Left cardiac atrium (tissue), 4 donors: ENCODE data around the gene GPR61. TPM values are rescaled to one million over a fixed set of nuclear protein-coding genes. Genes with fewer than 3 reads are reported as not detected.

Experiments
- ATAC-seq, 2 donors: fragments of 200-7000 bp; cut with Tn5 transposase; one replicate each; pipeline ENCODE4 v1.9.1; 2020; ENCODE audit warnings: mild to moderate bottlenecking in 2 of 2, moderate library complexity in 2 of 2
- DNase-seq: peaks from one replicate; pipeline ENCODE4 v3.0.0-alpha.2; 2020
- intact Hi-C, 2 donors: fragments of 100-400 bp; cut with DNase I; formaldehyde crosslinking; loops; one replicate each; pipeline versions ENCODE4 v1.14.1 to v1.15.1; 2022 to 2023
- total RNA-seq, 2 donors: library from RNA; stranded (reverse); fragmentation: NEBNext Ultra II Directional; extraction: Animal tissue kit (Norgen Biotek cat#: 25700); gene quantifications; one replicate each; pipeline ENCODE4 v1.2.1, GENCODE V29; 2021
- donor health status: DM: no; HTN: yes; CAD: no.
- donor health status: DM: no; HTN: yes; CAD: no; lungs with severe emphysema.
- donor health status: DM: yes; HTN: yes; CAD: no.
- donor health status: Dilated cardiomyopathy.

The GPR61 gene
- total RNA-seq, 2 donors from 2014 or later, result 0.55 TPM; not detected in 1

DNA sequence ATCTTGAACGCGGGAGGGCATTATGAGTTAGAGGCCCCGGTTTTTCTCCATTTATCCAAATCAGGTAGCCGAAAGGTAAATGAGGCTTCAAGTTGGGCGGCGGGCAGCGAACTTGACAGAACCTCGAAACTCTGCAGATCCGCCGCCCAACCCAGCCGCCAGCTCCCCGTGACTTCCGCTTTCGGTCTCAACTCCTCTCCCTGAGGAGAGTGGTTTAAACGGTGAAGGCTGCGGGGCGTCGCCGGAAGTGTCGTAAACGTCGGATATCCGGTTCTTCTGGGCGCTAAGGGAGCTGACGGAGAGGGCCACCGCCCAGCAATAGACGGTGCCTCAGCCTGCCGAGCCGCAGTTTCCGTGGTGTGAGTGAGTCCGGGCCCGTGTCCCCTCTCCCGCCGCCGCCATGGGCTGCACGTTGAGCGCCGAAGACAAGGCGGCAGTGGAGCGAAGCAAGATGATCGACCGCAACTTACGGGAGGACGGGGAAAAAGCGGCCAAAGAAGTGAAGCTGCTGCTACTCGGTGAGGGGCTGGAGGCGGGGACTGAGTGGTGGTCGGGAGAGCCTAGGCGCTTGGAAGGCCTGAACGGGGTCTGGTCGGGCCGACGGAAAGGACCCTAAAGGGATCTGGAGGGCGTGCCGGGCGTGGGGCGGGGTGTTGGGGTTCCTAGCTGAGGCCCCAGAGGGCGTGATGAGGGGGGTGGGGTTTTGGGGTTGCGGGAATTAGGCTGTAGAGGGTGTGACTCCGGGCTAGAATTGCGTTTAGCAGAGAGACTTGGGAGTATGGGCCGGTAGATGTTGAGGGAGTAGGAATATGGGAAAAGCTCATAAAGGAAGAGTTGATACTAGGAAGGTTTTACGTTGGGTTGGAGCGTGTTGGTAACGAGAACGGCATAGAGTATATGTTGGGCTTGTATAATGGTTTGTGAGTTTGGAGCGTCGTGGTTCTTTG is 8.9 kb downstream of the GPR61 start, which contains the start of gene GNAI3:
Gene GNAI3 (plus strand): TSS at position 295 of the 947 bp plus-strand sequence. CDS start 106 bp downstream, at position 401.
- intact Hi-C loops, result loop anchor here (5.0 to 10.0 kb wide), 2 partner anchors 79 to 436 kb away; partner anchors contain the start of gene AHCYL1 (in 1 of the 2)
- DNase-seq (peak; percentile 97), ATAC-seq (peak; percentile 98 to 99)

DNA sequence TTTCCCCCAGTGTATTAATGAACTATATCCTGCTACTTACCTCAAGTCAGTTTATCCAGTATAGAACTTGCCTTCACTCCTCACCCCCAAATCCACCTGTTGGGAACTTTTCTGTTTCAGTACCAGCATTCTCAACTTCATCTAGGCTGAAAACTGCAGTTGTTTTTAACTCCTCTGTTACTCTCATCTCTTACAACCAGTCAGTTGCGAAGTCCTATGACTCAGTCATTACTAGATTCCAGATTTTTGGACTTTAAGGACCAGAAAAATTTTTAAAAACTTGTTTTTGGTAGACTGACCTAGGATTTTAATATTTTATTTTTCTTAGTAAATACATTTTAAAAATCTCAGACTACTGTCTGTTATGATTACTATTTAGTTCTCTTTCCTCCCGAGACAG is 16.9 kb downstream of the GPR61 start:
- DNase-seq (no peak), ATAC-seq (no peak)
- intact Hi-C loops, result no loop called here

DNA sequence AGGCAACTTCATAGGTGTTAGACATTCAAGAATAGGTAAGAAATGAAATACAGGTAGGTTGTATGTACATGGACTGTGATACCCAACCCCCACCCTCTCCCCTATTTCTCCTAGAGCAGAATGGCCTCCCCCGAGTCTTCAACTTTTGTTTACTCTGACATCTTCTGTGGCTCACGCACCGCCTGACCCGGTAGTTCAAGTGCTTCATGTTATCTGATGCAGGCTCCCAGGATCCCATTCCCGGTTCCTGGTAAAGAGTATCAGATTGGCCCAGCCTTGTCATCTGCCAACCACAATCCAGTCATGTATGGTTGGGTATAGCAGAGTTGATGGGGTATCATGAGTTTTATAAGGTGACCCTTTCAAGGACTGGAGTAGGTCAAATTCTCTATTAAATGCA is 17.8 kb downstream of the GPR61 start:
- intact Hi-C loops, result no loop called here
- no peak for DNase-seq
- no peak for ATAC-seq

DNA sequence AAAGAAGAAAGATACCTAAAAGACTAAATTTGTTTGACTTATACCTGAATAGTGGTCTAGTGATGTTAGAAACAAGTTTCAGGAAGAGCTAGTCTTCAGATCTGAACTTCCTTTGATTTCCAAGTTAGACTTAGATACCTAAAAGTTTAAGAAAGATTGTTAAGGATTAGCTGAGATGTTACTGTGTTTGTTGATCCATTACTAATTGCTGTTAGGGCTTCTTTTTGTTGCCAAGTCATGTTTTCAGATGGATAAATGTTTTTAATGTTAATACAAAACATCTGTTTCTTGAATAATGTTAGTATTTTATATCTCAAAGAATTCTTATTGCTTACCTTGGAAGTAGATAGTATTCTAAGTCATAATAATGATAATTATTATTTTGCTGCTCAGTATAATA is 20.3 kb downstream of the GPR61 start:
- ATAC-seq (no peak), DNase-seq (no peak)
- intact Hi-C loops, result no loop called here

DNA sequence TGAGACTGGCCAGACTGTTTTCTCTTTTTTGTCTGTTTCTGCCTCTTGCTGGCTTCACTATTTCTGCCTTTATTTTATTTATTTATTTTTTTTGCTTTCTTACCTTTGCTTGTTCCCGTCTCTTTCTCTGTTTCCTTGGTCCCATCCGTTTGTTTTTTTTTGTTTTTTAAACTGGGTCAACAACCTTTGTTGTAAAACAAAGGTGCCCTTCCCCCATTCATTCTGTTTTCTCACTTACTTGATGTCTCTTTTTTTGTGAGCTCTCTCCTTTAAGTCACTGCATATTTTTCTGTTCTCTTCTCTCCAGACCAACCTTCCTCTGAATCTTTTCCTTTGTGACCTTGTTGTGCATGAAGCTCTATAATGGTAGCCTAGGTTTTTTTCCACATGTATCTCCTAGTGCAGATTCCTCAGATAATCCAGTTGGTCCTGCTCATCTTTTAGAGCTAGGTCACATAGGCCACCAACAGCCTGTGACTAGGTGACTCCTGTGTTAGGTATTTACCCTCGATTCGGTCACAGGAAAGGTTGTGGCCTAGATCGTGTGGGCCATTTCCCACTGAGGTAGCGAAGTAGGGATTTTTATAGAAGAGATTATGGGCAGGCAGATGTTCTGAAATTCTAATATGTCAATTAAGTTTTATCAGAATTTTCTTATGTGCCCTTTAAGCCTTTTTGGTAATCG is 24.7 kb downstream of the GPR61 start:
- no peak for DNase-seq
- intact Hi-C loops, result no loop called here
- no peak for ATAC-seq

DNA sequence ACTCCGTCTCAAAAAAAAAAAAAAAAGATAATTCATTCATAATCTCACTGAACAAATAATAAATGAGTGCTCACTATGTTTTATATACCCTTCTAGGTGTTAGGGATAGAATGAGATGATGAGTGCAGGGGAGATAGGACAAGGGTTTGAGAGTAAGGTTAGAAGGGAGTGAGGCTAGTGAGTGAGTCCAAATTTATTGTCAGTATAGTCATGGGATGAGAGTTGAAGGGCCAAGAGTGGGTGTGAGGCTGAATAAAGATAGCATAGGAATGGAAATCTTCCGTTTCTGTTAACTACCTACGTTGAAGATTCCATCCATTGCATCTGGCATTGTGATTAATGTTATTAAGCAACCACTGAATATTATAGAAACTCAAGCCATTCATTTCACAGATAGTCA is 25.6 kb downstream of the GPR61 start:
- intact Hi-C loops, result no loop called here
- peak in 1 of 2 donors; percentile 43 for ATAC-seq
- DNase-seq, result no peak

DNA sequence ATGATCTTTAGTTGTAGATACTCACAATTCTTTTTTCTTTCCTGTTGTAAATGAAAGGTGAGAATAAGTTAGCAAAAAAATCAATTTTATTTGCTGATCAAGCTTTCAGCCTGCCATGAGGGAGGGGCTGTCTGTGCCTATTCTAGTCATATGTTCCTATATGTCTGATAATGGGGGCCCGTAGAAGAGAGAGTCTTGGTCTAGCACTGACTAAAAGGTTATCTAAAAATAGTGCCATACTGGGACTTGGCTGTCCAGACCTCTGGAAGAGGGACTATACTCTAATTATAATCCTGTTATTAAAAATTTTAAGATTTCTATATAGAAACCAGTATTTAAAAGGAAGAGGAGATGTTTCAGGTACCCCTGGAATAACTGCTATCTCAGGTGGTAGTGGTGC is 27.3 kb downstream of the GPR61 start:
- intact Hi-C loops, result no loop called here
- DNase-seq, result no peak
- no peak for ATAC-seq

DNA sequence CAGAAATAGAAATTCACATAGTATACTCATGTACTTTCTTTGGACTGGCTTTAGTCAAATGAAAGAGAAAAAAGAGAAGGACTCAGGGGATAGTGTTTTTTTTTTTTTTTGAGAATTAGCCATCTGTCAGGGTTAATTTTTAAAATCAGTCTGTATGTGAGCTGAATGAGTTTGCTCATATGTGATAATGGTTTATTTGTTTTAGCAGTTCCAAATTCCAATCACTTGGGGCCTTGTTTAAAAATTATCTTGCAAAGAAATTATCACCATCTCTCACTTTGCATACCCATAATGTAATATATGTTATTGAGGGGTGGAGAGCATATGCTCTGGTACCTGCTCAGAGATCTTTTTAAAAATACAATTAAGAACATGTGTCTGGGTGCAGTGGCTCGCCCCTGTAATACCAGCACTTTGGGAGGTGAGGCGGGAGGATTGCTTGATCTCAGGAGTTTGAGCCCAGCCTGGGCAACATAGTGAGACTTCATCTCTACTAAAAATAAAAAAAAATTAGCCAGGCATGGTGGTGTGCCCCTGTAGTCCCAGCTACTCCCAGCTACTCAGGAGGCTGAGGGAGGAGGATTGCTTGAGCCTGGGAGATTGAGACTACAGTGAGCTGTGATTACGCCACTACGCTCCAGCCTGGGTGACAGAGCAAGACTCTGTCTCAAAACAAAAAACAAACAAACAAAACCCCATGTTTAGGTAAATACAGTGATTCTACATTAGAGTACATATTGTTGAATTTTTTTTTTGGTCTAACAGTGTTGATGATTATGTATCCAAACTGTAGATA is 28.4 kb downstream of the GPR61 start:
- ATAC-seq (no peak), DNase-seq (no peak)
- intact Hi-C loops, result no loop called here

DNA sequence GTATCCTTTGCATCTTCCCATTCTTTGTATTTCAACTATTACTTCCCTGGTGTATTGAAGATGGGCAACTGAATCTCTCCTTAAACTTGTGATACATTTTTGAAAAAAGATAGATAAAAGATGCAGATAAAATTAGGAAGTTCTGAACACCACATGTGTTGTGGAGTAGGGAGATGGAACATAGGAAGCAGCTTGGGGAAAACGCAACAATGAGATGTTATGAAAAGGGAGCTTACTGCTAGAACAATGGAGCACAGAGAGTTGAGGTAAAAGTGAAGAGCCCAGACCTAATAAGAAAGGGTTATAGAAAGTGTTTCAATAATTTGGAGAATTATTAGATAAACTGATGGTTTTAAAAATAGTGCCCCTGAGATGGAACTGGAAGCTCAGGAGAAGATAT is 29.7 kb downstream of the GPR61 start:
- DNase-seq, result no peak
- intact Hi-C loops, result no loop called here

DNA sequence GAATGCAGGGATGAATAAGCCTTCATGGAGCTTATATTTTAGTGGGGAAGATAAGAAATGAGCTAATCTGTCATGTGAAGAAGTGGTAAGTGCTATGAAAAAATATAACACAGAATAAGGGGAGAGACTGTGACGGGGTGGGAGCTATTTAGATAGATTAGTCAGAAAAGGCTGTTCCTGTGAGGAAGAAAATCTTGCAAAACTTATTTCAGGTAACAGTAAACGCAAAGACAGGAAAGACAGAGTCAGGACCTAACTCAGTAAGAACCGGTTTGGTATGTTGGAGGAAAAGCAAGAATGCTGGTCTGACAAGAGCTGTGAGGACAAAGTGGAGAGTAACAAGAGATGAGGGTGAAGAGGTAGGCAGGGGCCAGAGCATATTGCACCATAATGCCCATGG is 30.7 kb downstream of the GPR61 start:
- intact Hi-C loops, result no loop called here
- DNase-seq (no peak), ATAC-seq (peak in 1 of 2 donors; percentile 72)

More for the DNA sequence above, 29.7 kb downstream of the GPR61 start:
- ATAC-seq, result no peak

DNA sequence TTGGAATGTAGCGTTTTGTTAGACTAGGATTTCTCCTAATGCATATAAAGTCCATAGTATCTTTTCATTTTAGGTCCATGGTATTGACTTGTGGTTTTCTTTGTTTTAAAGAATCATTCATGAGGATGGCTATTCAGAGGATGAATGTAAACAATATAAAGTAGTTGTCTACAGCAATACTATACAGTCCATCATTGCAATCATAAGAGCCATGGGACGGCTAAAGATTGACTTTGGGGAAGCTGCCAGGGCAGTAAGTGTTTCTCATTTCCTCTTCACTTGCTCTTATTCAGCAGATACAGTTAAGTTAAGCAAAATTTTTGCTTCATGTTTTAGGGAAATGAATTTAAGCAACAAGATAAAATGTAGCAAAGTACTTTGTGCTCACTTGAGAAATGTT is 34.1 kb downstream of the GPR61 start:
- peak in 1 of 2 donors; percentile 26 for ATAC-seq

DNA sequence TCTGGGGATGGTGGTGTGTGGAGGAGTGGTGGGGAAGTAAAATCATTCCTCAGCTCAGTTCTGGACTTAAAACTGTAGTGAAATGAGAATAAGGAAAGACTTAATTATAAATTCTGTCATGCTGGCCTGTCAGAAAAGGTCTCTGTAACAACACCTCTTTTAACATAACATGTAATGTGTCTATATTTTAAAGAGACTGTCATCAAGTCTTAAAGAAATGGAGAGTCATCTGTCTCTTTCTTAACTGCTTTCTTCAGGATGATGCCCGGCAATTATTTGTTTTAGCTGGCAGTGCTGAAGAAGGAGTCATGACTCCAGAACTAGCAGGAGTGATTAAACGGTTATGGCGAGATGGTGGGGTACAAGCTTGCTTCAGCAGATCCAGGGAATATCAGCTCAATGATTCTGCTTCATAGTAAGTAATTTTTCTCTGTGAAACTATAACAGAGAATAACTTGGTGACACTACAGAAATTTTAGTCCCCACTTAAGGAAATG is 39.3 kb downstream of the GPR61 start:
- no peak for DNase-seq
- intact Hi-C loops, result no loop called here
- no peak for ATAC-seq

More for the DNA sequence above, 34.1 kb downstream of the GPR61 start:
- intact Hi-C loops, result no loop called here
- DNase-seq, result no peak

DNA sequence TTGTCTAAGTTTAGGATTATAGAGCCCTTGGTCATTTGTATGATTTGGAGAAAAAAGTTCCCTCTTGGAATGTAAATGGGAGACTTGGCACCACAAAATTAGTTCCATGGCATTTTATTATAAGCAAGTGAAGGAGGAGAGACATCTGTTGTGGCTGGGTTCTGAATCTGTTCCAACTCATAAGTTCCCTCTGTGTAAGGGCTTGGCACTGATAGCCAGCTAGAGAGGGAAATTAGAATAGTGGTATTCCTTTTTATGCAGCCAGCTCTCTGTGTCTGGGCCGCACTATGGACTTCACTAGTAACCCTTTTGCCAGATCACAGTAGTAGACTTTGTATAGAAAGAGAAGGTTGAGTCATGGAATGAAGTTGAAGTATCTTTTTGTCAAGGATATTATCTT is 39.8 kb downstream of the GPR61 start:
- ATAC-seq, result peak; percentile 47 to 54
- intact Hi-C loops, result no loop called here
- DNase-seq, result no peak

DNA sequence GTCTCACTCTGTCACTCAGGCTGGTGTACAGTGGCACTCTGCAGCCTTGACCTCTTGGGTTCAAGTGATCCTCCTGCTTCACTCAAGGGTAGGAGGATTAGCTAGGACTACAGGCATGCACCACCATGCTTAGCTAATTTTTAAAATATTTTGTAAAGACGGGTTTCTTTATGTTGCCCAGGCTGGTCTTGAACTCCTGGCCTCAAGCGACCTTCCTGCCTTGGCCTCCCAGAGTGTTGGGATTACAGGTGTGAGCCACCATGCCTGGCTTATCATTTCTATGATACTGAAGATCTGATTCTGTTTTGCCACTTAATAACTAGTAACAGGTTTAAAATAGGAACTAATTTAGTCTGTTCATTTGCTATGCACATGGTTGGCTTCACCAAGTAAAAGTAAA is 42.3 kb downstream of the GPR61 start:
- intact Hi-C loops, result no loop called here
- no peak for DNase-seq
- no peak for ATAC-seq

DNA sequence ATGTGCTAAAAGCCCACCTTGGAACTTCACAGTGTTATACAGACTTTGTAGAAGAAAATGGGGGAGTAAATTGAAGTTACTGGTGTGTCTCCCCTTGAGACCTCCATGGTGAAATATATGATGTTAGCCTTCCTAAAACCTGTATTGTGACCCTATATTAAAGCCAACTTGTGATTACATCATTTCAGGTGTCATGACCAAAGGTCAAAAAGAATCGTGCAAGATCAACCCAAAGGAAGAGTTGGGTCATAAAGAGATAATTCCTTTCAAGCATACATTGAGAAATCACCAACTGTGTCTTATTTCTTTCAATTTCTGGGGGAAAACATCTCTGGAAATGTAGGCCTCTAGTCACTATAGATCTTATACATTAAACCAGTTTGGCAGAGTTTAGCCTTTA is 45.1 kb downstream of the GPR61 start:
- intact Hi-C loops, result no loop called here
- DNase-seq (no peak), ATAC-seq (no peak)

DNA sequence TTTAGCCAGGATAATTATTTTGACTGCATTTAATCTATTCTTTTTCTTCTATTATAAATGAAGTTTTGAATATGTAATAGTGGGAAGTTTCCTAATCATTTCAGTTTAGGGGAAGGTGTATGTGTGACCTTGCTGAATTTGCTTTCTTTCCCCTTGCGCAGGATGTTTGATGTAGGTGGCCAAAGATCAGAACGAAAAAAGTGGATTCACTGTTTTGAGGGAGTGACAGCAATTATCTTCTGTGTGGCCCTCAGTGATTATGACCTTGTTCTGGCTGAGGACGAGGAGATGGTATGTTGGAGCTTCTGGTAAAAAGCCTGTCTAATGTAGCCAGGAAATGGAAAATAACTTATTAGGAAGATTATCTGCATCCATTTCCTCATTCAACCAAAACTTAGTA is 46.4 kb downstream of the GPR61 start:
- DNase-seq (no peak), ATAC-seq (no peak)
- intact Hi-C loops, result no loop called here

DNA sequence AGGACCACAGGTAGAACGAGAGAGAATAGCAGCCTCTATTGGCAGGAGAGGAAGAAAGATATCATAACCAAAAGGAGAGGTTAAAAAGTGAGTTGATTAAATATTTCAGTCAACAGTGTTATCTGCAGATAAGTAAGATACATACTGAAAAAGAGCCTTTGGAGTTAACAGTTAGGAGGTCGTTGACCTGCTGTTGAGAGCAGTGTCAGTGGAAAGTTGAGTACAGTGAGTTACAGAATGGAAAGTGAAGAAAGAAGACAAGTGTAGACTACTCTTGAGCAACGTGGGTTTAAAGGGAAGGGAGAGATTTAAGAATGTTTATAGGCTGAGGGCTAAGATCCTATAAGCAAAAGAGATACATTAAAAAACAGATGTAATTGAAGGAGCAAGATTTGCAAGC is 49.5 kb downstream of the GPR61 start:
- ATAC-seq, result no peak
- DNase-seq, result no peak
- intact Hi-C loops, result no loop called here

DNA sequence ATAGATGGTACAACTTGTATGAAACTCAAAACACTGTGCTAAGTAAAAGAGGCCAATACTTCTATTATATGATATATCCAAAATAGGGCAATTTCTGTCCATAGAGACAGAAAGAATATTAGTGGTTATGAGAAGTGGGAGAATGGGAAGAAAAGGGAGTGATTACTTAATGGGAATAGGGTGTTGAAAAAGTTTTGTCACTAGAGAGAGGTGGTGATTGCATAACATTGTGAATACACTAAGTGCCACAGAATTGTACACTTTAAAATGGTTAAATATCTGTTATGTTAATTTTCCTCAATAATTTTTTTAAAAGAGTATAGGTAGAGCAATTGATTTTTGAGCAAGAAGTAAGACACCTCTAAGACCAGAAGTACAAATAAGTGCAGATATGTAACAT is 50.0 kb downstream of the GPR61 start:
- no peak for ATAC-seq
- intact Hi-C loops, result no loop called here
- no peak for DNase-seq

DNA sequence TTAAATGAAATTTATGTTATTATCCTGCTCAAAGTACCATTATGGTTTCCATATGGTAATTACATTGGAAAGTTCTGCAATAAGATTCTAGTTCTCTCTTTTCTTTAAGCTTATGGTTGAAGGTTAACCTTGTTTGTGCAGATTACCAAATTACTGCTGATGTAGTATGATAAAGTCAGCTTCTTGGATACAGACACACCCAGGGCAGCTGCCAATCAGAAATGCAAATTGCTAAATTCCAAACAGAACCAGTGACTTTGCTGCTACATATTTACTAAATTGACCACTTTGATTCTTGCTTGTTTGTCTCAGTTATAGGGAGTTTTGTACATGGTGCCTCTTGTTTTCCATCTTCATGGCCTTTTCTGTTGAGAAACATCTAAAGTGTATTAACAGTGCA is 53.2 kb downstream of the GPR61 start:
- DNase-seq, result no peak
- no peak for ATAC-seq
- intact Hi-C loops, result no loop called here
